GM19099 (cell line): ENCODE results near the gene GABRA4.

Experiments
- POLR2A ChIP-seq: IDR thresholded peaks from 3 replicates; pipeline ENCODE4 v1.6.1; 2011; ENCODE audit warnings: low read depth; ENCODE audit not compliant: insufficient read length; ENCODE audit errors: extremely low read depth

The GABRA4 gene

DNA sequence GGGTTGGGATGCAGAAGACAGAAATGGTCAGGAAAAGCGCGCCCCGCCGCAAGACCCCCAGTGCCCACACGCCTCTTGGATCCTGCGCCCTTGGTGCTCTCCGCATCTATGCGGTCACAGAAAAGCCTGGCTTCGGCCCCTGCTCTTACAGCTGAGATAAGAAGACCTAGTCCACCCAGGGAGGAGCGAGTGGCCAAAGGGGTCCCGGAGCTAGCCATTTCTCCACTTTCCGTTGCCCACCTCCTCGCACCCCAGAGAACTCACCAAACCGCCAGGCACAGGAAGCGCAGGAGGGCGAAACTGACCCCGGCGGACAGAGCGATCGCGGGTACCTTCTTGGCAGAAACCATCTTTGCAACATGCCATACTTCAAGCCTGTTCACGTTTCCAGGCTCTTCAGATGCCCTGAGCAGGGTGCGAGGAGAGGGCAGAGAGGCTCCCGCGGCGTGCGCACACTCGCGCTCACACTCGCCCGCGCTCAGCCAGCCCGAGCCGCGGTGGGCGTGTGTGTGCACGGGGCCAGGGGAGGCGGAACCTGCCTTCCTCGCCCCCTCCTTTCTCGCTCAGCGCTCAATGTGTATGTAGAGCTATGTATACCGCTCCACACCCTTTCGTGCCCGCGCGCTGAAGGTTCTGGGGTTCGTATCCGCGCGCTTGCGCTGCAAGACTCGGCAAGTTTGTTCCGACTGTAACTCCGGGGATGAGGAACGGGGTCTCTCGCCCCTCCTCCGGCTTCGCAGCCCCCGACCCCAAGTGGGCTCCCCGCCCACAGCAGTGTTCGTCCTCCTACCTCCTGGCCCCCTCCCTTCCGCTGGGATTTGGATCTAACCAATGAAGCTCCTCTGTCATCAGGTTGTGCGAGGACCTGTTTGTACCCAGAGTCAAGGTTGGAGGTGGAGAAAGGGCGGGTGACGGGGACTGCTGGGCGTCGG, at the start of gene GABRA4:
Gene GABRA4 (minus strand): TSS at position 507 of the 932 bp plus-strand sequence. CDS start 157 bp downstream, at position 350.
- TF ChIP-seq POLR2A = no peak

DNA sequence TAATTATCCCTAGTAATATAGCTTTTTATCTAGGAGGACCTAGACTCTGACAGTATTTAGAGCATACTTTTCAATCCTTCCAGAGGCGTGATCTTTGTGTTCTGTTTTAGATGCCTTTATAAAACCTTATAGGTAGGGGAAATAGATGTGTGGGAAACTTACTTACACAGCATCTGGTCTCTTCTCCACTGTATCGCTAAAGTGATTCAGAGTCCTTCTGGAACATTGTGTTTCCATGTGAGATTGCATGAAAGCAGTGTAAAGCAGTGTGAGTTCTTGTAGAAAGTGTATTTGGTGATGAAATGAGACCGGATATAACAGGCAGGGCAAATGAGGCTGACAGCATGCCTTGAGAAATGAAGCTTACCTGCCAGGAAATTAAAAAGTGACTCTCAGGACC, 47.4 kb upstream of the GABRA4 start:
- TF ChIP-seq POLR2A = no peak

DNA sequence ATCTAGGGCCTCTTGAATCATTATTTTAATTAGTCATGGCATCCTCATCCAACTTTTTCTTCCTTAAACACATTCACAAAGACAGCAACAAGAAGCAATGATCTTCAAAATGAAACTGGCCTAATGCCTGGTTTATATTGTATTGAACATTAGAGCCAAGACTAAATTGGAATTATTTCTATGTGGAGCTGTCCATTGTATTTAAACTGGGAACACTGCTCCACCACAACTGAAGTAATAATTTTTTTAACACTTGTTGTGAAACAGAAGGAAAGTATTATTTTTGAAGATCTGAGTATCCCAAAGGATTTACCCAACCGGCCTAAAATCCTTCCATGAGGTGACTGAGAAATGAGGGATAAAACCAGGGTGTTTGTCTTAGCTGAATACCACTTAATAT, 44.9 kb upstream of the GABRA4 start:
- TF ChIP-seq POLR2A = no peak

DNA sequence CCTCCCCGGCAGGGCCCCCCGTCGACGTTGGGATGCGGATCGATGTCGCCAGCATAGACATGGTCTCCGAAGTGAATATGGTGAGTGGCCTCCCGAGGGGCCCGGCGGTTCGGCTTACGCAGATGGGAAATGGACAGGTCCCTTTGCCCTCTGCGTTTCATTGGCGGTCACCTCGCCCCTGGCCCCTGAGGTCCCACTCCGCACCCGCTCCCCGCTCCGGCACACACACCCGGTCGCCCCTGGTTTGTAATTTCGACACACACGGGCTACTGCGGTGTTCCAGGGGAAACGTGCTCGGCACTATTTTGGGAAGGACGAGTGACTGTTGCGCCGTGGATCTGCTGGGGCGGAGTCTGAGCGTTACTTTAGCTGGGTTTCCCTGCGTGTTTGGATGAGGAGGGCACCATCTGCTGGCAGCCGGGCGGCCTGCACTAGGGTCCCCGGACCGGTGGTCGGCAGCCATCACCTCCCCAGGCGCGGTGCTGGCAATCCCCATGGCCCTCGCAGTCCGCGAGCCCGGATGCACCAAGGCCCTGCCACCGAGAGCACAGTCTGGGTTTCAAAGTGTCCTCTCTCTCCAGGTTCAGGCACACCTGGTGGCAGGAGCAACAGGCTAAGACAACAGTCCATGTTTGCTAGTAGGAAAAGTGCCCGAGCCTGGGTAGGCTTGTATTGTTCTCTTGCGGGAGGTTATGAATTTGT, 39.2 kb upstream of the GABRA4 start:
- TF ChIP-seq POLR2A = no peak

DNA sequence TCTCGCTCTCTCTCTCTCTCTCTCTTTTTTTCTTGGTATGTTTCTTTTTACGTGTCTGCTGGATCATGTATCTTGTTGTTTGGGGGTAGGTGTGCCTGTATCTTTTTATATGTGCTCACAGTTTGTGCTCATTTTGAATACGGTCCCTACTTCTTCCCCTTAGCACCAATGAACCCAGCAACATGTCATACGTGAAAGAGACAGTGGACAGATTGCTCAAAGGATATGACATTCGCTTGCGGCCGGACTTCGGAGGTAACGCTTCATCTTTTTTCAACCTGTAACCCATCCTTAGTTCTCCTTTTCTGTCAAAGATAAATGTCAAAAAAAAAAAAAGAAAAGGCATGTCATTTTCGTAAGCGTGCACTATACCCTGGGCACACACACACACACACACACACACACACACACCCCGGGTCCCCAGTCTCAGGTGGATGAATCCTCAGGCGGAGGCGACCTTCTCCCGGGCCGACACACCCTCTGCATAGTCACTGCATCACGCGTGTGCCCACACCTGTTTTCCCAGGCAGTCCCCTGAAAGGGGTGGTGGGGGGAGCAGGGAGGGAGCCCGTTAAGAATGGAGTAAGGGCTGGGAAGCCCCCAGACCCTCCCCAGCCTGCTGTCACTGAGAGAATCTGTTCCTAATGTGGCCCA, 38.5 kb upstream of the GABRA4 start:
- TF ChIP-seq POLR2A = no peak

DNA sequence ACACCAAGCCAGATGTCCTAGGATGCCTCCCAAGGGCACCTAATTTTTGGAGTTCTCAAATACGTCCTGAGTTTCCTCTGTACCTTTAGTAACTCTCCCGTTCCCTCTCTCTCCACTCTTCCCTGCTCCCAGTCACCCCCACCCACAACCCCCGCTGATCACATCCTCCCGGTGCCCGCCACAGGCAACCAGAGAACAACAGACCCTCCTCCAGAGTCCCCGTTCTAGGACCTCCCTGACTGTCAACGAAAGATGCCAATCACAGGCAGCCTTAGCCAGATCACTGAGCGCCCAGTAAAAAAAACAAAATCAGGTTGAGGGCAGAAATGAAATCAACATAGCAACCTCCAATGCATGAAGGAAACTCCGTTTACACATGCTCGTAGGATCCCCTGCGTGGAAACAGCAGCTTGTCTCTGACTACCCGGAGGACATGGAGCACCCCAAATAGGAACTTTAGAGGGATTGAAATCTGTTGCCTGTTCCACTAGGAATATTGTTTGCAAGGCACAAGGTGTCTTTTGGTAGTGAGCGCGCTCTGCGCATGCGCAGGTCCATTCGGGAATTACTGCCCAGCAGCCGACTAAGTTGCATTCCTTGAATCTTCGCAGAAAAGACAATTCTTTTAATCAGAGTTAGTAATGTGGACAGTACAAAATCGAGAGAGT, 37.8 kb upstream of the GABRA4 start, which contains the start of gene GABRB1:
Gene GABRB1 (plus strand): TSS at position 557 of the 668 bp plus-strand sequence.
- no peak for TF ChIP-seq POLR2A

DNA sequence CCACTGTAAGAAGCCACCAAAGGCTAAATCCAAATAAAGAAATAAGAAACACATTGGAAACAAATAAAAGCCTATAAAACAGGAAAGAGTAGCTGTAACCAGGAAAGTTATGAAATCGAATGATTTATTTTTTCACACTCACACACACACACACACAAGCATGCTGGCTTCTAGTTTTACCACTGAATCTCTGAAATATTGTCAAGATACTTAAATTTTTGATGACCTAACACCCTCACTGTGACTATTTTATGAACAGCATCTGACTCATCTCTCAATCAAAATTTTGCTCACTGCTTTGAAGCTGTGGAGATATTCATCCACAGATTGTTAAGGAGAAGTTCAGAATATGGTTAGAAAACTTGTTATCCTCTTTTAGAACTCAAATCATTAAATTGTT, 24.1 kb upstream of the GABRA4 start:
- no peak for TF ChIP-seq POLR2A

DNA sequence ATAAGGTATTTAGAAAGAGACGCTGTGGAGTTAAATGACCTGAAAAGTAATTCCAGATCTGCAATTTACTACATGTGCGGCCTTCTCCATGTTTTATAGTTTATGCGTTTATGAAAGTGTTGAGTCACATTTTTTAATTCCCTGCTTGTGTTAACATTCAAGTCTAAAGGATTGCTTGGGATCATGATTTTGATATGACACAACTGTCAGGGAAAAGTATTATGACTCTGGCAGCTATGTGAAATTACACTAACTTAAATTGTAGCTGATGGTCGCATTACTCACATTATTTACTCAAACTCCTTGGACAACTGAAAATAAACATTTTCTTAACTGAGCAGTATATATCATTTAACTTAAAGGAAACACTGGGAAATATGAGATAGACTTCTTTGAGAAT, 23.7 kb upstream of the GABRA4 start:
- TF ChIP-seq POLR2A = no peak

DNA sequence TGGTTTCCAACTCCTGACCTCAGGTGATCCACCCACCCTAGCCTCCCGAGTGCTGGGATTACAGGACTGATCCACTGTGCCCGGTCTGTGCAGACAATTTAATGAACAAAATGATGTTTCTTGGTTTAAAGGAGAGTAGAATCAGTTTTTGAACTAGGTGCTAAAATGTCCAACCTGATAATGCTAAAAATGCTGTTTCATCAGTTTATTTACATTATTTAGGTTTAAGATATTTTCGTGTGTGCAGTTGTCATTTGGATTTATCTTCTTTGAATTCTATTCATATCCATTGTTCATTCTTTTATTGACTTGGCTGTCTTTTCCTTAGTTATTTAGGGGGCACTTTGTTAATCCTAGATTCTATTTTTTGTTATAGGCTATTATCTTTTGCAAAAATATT, 20.0 kb upstream of the GABRA4 start:
- no peak for TF ChIP-seq POLR2A

DNA sequence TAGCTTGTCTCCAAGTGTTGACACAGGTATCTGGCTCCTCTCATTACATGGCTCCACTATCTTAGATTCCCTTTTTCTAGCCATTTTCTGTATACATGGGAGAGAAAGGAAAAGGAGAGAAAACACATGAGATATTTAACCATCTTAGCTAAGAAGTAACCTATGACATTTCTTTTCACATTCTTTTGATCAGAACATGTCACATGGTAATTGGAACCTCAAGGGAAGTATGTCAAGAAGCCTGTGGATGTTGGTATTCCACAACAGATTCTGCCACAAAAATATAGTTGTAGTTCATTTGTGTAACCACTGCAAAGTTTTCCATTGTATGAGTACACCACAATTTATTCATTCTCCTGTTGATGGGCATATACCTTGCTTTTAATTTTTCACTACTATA, 19.3 kb upstream of the GABRA4 start:
- no peak for TF ChIP-seq POLR2A

DNA sequence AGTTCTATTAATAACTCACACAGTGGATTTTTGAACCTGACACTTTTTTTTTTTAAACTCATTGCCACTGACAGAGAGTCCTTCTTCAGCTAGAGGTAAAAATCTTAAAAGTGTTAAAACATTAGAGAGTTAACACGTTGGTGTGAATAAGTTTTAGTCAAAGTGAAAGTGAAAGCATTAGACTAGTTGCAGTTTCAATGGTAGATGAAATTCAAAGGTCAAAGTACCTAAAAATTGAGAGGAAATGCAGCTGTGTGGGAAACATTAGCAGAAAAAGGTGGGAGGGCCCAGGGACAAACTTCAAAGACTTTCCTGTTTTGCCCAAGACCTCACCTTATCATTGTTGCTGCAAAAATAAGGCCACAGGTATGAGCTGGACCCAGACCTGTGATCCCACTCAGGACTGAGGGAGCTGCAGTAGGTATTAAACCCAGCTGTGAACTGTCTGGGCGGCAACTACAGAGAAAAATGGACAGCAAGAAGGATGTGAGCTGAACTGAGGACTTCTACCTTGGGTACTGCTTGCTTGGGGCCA, 17.6 kb upstream of the GABRA4 start:
- TF ChIP-seq POLR2A = no peak

DNA sequence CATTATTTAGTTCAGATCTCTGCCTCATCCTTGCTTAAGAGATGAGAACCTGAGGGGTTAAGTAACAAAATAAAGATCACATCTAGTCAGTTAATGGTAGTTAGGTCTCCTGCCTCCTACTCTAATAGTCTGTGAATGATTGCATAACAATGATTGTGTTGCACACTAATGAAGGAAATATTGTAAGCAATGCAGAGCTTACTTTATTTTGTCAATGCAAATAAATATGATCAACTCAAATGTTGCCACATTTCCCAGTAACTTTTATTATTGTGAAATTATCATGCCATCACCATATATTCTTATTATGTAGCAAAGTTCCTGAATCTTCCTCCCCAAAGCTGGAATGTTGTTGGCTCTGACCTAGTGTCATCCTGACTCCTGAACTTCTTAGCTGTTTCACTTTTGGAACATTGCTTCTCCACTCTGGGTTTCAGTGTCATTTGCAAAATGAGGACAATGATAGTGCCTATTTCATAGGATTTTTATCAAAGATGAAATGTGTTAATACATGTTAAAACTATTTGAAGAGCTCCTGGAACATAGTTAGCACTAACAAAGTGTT, 17.0 kb upstream of the GABRA4 start:
- no peak for TF ChIP-seq POLR2A

DNA sequence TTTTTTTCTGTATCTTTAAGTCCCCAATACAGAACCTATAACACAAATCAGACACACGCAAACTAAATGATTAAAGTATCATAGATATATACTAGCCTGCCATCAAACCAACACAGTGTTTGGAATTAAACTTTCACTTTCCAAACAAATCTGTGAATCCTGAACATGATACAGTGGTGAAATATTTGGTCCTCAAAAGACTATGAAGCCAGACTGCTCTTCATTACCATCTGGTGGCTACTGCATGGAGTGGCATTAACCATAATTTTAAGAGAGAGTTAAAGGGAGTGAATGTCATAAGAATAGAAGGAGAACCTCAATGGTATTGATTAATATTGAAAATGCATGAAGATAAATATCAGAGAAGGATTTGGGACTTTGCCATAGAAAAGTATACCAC, 9.2 kb upstream of the GABRA4 start:
- TF ChIP-seq POLR2A = no peak

DNA sequence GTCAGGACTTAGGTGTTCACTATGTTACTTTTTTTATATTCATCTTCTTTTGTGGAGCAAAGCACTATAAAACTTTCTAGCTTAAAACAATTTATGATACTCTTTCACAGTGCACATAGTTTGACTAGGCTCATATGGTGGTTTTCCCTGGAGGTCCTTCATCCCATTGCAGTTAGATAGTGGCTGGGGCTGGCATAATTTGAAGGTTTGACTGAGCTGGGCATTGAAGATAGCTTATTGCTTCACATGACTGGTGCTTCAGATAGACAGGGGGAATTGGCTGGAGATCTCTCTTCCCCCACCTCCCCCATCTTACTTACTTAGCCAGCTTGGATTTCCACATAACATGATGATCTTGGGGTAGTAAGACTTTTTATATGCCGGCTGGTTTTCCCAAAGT, 7.0 kb upstream of the GABRA4 start:
- TF ChIP-seq POLR2A = no peak

DNA sequence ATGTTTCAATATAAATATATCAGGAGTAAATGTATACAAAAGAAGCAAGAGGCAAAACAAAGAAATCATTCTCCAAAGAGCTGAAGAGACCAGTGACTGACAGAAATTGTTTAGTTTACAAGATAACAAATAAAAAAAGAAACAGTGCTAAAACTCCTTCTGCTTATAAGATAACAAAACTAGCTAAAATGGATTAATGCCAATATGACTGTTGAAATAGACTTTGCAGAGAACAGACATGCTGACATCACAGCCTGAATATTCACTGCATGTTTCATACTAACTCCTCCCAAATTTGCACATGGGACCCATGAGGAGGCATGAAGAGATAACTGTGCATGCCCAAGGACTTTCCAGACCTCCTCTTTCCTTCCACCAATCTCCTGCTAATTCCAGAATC, 6.2 kb upstream of the GABRA4 start:
- TF ChIP-seq POLR2A = no peak

DNA sequence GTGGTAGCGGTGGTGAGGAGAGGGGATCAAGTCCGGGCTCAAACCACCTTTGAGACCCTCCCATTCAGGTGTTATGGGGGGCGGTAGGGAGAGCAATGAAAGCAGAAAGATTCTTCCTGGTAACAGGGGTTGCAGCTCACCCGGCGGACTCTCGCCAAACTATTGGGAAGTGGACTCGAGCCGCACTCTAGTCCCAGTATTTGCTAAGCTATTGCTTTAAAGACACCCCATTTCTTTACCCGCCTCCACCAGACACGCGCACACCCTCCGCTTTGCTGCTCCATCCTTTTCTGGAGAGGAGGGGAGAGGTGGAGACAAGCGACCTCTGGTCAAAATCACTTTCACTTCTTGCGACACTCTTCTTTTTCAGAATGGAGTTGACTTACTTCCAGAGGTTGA, 625 bp upstream of the GABRA4 start:
- no peak for TF ChIP-seq POLR2A
